Fibroblast of villous mesenchyme (primary cell): ENCODE results near the gene SUN3. TPM values are rescaled to one million over a fixed set of nuclear protein-coding genes. Genes with fewer than 3 reads are reported as not detected.

ENCODE experiments used
- DNase-seq: peaks from one replicate; pipeline ENCODE4 v3.0.0-alpha.2; 2010; ENCODE audit warnings: low read depth
- H3K4me3 ChIP-seq: 2 replicates; pipeline ENCODE4 v1.5.1; 2011; ENCODE audit warnings: low read depth, mild to moderate bottlenecking, low read length
- CTCF ChIP-seq: IDR thresholded peaks from 2 replicates; pipeline ENCODE4 v1.5.1; 2012; ENCODE audit warnings: low read depth, mild to moderate bottlenecking, low read length; ENCODE audit not compliant: insufficient read depth
- total RNA-seq: library from RNA; depleted of rRNA; stranded (reverse); fragments of >200 nt; gene quantifications from 2 replicates; pipeline ENCODE4 v1.2.3, GENCODE V29; 2012

The SUN3 gene
- total RNA-seq, 1 donor: not detected

- no peak overlapping the region for H3K4me3 ChIP-seq
- TF ChIP-seq CTCF: no peak
- no peak for DNase-seq
Observed at GRCh38 chr7:47954231-47954911, 74.5 kb downstream of the SUN3 start.

GRCh38 chr7:47953822-47954221 is 75.1 kb downstream of the SUN3 start:
- no peak overlapping the region for H3K4me3 ChIP-seq
- no peak for DNase-seq
- TF ChIP-seq CTCF: no peak

GRCh38 chr7:47952224-47952623 is 76.7 kb downstream of the SUN3 start:
- no peak for DNase-seq
- no peak for TF ChIP-seq CTCF
- H3K4me3 ChIP-seq: no peak overlapping the region

- H3K4me3 ChIP-seq: no peak overlapping the region
- DNase-seq: no peak
- TF ChIP-seq CTCF: no peak
Observed at GRCh38 chr7:47951374-47951773, 77.5 kb downstream of the SUN3 start.

- no peak for DNase-seq
- H3K4me3 ChIP-seq: no peak overlapping the region
- TF ChIP-seq CTCF: no peak
Observed at GRCh38 chr7:47950714-47951113, 78.2 kb downstream of the SUN3 start.

GRCh38 chr7:47949703-47950102 is 79.2 kb downstream of the SUN3 start:
- no peak for DNase-seq

More at GRCh38 chr7:47949703-47950102, 79.2 kb downstream of the SUN3 start:
- TF ChIP-seq CTCF: no peak
- H3K4me3 ChIP-seq: no peak overlapping the region
